ENCODE measurements around the gene ZDHHC14.

GRCh38 chr6:157631412-157631811, 250.4 kb downstream of the ZDHHC14 start:
- TF ChIP-seq CTCF (IDR thresholded peaks at IDR 0.05; ENCODE audit: insufficient read depth, low read length): no peak
- TF ChIP-seq GABPA (IDR thresholded peaks at IDR 0.05; ENCODE audit: low read depth): no peak
- no peak for TF ChIP-seq POLR2AphosphoS5 (IDR thresholded peaks at IDR 0.05; ENCODE audit: low read depth)
